GM12865 (cell line): ENCODE results near the gene KCNK17.

ENCODE experiments used
- DNase-seq: peaks from one replicate; pipeline ENCODE4 v3.0.0; 2010; ENCODE audit warnings: low read depth
- H3K4me3 ChIP-seq: 2 replicates; pipeline ENCODE4 v1.5.1; 2011; ENCODE audit warnings: mild to moderate bottlenecking, low read depth, low read length, control low read depth
- TF ChIP-seq, protein P1 (sequence below): IDR thresholded peaks from 2 replicates; pipeline ENCODE4 v1.5.1; 2011; ENCODE audit warnings: low read length, control low read depth, low read depth, inconsistent platforms; ENCODE audit not compliant: insufficient read depth; ENCODE audit errors: missing control alignments

Gene KCNK17

DNA sequence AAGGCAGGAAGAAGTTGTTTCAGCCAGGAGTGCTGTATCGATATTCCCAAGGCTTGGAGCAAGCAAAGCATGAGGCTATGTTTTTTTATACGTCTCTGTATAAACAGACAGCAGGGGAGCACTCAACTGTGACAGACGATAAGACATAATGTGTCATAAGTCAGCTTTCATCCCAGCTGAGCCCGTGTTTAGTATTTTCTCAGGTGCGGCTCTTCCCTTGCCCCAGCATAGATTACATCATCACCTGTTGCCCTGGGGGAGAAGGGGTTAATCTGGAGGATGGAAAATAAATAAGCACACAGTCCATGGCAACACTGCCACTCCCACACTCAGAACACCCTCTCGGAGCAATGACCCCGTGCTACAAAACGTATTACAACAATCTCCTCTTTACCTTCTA lies 62.8 kb downstream of the KCNK17 start:
- H3K4me3 ChIP-seq, result no peak overlapping the region
- no peak for DNase-seq
- TF ChIP-seq, protein P1, sequence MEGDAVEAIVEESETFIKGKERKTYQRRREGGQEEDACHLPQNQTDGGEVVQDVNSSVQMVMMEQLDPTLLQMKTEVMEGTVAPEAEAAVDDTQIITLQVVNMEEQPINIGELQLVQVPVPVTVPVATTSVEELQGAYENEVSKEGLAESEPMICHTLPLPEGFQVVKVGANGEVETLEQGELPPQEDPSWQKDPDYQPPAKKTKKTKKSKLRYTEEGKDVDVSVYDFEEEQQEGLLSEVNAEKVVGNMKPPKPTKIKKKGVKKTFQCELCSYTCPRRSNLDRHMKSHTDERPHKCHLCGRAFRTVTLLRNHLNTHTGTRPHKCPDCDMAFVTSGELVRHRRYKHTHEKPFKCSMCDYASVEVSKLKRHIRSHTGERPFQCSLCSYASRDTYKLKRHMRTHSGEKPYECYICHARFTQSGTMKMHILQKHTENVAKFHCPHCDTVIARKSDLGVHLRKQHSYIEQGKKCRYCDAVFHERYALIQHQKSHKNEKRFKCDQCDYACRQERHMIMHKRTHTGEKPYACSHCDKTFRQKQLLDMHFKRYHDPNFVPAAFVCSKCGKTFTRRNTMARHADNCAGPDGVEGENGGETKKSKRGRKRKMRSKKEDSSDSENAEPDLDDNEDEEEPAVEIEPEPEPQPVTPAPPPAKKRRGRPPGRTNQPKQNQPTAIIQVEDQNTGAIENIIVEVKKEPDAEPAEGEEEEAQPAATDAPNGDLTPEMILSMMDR, result no peak

DNA sequence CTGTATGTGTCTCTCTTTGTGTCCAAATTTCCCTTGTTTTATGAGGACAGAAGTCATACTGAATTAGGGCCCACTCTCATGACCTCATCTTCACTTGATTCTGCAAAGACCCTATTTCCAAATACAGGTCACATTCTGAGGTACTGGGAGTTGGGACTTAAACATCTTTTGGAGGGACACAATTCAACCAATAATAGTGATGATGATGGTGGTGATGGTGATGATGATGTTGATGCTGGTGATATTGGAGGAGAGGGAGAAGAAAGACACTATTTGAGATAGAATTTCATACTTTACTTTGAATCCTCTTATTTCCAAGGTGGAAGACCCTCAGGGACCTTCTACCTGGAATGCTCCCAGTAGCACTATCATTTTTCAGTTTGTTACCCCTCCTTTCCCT lies 63.7 kb downstream of the KCNK17 start:
- TF ChIP-seq, protein P1, result no peak
- DNase-seq, result no peak
- no peak overlapping the region for H3K4me3 ChIP-seq

DNA sequence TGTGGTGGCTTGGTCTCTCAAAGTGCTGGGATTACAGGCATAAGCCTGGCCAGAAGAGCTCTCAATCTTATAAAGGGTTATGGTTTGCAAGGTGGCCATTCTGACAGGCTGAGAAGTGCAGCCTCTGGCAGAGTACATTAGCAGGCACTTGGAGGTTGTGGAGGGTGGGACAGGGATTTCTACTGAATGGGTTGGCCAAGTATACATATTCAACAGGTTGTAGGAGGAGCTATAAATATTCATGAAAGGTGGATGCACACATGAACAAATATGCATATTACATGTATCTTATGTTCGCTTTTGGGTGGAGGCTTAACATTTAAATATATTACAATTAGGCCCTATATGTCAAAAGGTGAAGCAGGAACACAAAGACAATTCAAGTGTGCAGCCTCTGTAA lies 64.9 kb downstream of the KCNK17 start:
- DNase-seq, result no peak
- TF ChIP-seq, protein P1, result no peak
- H3K4me3 ChIP-seq, result no peak overlapping the region
